BJ (cell line): Measurements from ENCODE around the gene DCX. TPM values are rescaled to one million over a fixed set of nuclear protein-coding genes. Genes with fewer than 3 reads are reported as not detected.

ENCODE experiments used
- CTCF ChIA-PET: fragments of 350-600 bp; formaldehyde crosslinking; extraction: SDS; loops from one replicate; lab custom pipeline; 2021; ENCODE audit warnings: antibody characterized with exemption, inconsistent platforms; lab: Yijun Ruan, JAX
- POLR2A ChIA-PET: fragments of 300-600 bp; sonication (Branson Sonifier 250); formaldehyde crosslinking; extraction: SDS; loops from one replicate; lab custom pipeline; 2021; ENCODE audit warnings: antibody characterized with exemption; lab: Charles Lee
- DNase-seq: peaks from one replicate; pipeline ENCODE4 v3.0.0-alpha.2; 2011; ENCODE audit warnings: low read depth
- H3K27me3 ChIP-seq: 2 replicates; pipeline ENCODE4 v1.6.0; 2011; ENCODE audit warnings: low read length; ENCODE audit not compliant: control insufficient read depth, insufficient read depth
- H3K36me3 ChIP-seq: 2 replicates; pipeline ENCODE4 v1.5.1; 2011; ENCODE audit warnings: low read length; ENCODE audit not compliant: control insufficient read depth, insufficient read depth
- H3K4me3 ChIP-seq: 2 replicates; pipeline ENCODE4 v1.5.1; 2011; ENCODE audit warnings: low read depth, mild to moderate bottlenecking, control low read depth, low read length
- CTCF ChIP-seq: IDR thresholded peaks from 2 replicates; pipeline ENCODE4 v1.5.1; 2011; ENCODE audit warnings: low read depth, mild to moderate bottlenecking, control low read depth, inconsistent platforms, low read length, moderate library complexity; ENCODE audit not compliant: insufficient read depth
- polyA plus RNA-seq: library from polyadenylated mRNA; depleted of rRNA; stranded (reverse); fragments of >200 nt; gene quantifications from 2 replicates; pipeline ENCODE4 v1.2.3, GENCODE V29; 2011

The DCX gene
- polyA plus RNA-seq, 1 experiment: not detected

- no peak for TF ChIP-seq CTCF
- H3K27me3 ChIP-seq: no peaks in the 10 kb centered on the region
- H3K36me3 ChIP-seq: no peaks in the 10 kb centered on the region
- H3K4me3 ChIP-seq: no peak overlapping the region
- DNase-seq: no peak
- ChIA-PET POLR2A (no interaction called here), CTCF (no interaction called here)
Measured at GRCh38 chrX:111340054-111340453, 71.9 kb downstream of the DCX start.

- no peaks in the 10 kb centered on the region for H3K27me3 ChIP-seq
- CTCF ChIA-PET: no interaction called here
- POLR2A ChIA-PET: no interaction called here
- H3K4me3 ChIP-seq: no peak overlapping the region
- no peak for DNase-seq
- TF ChIP-seq CTCF: no peak
- no peaks in the 10 kb centered on the region for H3K36me3 ChIP-seq
Measured at GRCh38 chrX:111339212-111339611, 72.8 kb downstream of the DCX start.

GRCh38 chrX:111338095-111338698, 73.8 kb downstream of the DCX start:
- no peak for TF ChIP-seq CTCF
- POLR2A ChIA-PET: no interaction called here
- CTCF ChIA-PET: no interaction called here

GRCh38 chrX:111337067-111337637, 74.8 kb downstream of the DCX start:
- no peaks in the 10 kb centered on the region for H3K36me3 ChIP-seq
- H3K4me3 ChIP-seq: no peak overlapping the region
- no peaks in the 10 kb centered on the region for H3K27me3 ChIP-seq
- CTCF ChIA-PET: no interaction called here
- no peak for TF ChIP-seq CTCF
- no peak for DNase-seq
- POLR2A ChIA-PET: no interaction called here

More at GRCh38 chrX:111338095-111338698, 73.8 kb downstream of the DCX start:
- no peaks in the 10 kb centered on the region for H3K36me3 ChIP-seq
- H3K27me3 ChIP-seq: no peaks in the 10 kb centered on the region
- DNase-seq: no peak
- no peak overlapping the region for H3K4me3 ChIP-seq

GRCh38 chrX:111336141-111336540, 75.9 kb downstream of the DCX start:
- TF ChIP-seq CTCF: no peak
- POLR2A ChIA-PET: no interaction called here
- Histone ChIP-seq H3K36me3 (no peaks in the 10 kb centered on the region), H3K4me3 (no peak overlapping the region), H3K27me3 (no peaks in the 10 kb centered on the region)
- CTCF ChIA-PET: no interaction called here
- no peak for DNase-seq
